HFF-Myc (cell line): ENCODE measurements around the gene FRY.

Experiments used
- DNase-seq: peaks from one replicate; pipeline ENCODE4 v3.0.0-alpha.2; 2011; ENCODE audit warnings: low read depth; ENCODE audit errors: extremely low read depth
- H3K4me3 ChIP-seq: replicated peaks from 2 replicates; pipeline ENCODE4 v1.5.1; 2011; ENCODE audit warnings: low read depth, mild to moderate bottlenecking, control low read depth, low read length
- TF ChIP-seq, protein P1 (sequence below): IDR thresholded peaks from 2 replicates; pipeline ENCODE4 v1.5.1; 2012; ENCODE audit warnings: mild to moderate bottlenecking, low read depth, low read length, control low read depth; ENCODE audit errors: missing control alignments

FRY gene

DNA sequence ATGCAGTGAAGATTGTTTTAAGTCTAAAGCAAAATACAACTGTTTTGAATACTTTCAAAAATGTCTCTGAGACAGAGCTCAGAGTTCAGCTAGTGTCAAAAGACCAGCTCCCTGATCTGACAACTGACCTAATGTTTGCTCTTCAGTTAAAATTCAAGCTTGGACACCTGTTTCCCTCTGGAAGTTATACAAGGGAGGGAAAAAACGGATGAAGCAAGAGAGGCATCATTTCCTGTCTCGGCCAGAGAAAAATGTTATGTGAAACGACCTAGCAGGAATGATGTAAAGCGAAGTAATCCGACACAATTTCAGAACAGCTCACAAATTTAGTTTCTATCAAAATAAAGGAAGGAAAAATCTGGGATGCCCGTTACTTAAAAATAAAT lies 224.1 kb downstream of the FRY start:
- TF ChIP-seq, protein P1, sequence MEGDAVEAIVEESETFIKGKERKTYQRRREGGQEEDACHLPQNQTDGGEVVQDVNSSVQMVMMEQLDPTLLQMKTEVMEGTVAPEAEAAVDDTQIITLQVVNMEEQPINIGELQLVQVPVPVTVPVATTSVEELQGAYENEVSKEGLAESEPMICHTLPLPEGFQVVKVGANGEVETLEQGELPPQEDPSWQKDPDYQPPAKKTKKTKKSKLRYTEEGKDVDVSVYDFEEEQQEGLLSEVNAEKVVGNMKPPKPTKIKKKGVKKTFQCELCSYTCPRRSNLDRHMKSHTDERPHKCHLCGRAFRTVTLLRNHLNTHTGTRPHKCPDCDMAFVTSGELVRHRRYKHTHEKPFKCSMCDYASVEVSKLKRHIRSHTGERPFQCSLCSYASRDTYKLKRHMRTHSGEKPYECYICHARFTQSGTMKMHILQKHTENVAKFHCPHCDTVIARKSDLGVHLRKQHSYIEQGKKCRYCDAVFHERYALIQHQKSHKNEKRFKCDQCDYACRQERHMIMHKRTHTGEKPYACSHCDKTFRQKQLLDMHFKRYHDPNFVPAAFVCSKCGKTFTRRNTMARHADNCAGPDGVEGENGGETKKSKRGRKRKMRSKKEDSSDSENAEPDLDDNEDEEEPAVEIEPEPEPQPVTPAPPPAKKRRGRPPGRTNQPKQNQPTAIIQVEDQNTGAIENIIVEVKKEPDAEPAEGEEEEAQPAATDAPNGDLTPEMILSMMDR: no peak
- H3K4me3 ChIP-seq: no peak overlapping the region
- no peak for DNase-seq

DNA sequence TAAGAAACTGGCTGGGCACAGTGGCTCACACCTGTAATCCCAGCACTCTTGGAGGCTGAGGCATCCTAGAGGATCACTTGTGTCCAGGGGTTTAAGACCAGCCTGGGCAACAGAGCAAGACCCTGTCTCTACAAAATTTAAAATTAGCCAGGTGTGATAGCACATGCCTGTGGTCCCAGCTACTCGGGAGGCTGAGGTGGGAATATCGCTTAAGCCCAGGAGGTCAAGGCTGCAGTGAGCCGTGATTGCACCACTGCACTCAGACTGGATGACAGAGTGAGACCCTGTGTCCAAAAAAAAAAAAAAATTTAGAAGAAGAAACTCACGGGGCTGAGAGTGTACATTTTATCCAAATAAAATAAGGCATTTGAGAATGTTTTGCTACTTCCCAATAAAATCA lies 224.7 kb downstream of the FRY start:
- no peak overlapping the region for H3K4me3 ChIP-seq
- TF ChIP-seq, protein P1: no peak
- DNase-seq: no peak

DNA sequence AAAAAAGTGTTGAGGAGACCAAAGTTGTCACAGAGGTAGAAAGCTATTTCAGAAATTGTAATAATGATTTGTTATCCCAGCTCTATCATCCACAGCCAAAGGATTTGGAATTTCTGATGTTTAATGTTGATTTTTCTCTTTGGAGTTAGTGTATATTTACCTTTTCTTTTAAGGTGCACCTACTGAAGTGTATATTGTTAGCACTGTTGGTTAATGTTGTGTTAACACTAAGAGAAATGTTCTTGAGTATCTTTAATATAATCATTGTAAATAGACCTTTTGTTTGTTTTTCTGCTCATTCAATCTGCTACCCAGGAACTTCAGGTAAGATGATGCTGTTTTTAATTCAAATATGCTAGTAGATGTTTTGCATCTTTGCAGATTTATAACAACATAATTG lies 226.1 kb downstream of the FRY start:
- no peak for DNase-seq
- TF ChIP-seq, protein P1: no peak

DNA sequence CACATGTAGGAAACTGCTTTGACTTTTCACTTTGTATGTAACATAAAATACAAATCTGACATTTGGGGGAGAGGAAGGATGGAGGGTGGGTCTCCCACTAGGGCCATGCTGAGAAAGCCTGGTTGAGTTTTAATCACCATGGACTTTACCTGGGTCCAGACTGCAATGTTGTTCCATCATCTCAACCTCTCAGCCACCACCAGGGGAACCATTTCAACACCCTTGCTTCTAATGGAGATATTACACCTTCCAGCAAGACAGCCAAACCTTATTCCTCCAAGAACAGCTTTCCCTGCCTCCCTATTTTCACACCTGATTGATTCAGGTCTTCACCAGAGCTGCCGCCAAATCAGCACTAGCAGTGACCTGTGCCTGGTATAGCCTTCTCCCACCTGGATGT lies 227.5 kb downstream of the FRY start:
- no peak for DNase-seq
- TF ChIP-seq, protein P1: peak; percentile 10

More for the DNA sequence above, 226.1 kb downstream of the FRY start:
- H3K4me3 ChIP-seq: no peak overlapping the region

DNA sequence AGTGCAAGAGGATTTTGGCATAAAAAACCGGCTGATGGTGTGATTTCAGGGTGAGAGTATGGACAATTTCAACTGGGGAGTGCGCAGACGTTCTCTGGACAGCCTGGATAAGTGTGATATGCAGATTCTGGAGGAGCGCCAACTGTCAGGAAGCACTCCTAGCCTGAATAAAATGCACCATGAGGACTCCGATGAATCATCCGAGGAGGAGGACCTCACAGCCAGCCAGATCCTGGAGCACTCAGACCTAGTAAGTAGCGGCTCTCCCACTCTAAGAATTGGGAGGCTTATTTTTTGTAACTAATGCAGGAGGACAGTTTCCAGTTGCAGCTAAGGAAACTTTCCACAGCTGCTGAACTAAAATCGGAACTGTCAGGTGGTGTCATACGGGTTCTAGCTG lies 230.0 kb downstream of the FRY start:
- TF ChIP-seq, protein P1: no peak
- no peak overlapping the region for H3K4me3 ChIP-seq
- peak; percentile 63 for DNase-seq

More for the DNA sequence above, 227.5 kb downstream of the FRY start:
- H3K4me3 ChIP-seq: no peak overlapping the region

DNA sequence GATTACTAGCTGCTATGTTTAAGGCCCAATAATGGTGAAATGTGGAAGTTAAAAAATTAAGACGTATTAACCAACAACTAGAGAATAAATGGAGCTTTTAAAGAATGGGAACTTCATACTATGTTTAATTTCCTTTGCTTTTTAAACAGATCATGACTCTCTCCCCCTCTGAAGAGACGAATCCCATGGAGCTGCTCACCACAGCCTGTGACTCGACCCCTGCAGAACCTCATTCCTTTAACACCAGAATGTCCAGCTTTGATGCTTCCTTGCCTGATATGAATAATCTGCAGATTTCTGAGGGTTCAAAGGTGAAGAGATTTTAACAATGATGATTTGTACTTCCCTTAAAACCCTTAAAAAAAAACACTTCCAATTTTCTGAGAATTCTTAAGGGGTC lies 230.6 kb downstream of the FRY start:
- no peak overlapping the region for H3K4me3 ChIP-seq
- DNase-seq: no peak
- TF ChIP-seq, protein P1: no peak

DNA sequence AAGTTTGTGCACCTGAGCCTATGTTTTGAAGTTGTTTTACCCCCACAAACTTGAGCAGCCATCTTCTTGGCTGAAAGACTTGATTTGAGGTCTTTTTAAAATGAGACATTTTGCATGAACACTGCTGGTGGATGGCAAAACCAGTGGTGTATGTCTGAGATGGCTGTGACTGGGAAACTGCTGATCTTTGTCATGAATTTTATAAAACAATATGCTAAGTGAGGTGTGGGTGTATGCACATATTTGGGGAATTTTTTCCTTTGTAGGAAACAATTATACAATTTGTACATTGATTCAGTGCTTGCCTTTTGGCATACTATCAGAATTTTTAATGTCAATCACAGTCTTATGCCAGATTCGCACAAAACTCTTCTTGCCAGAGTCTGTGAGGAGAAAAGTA lies 231.0 kb downstream of the FRY start:
- DNase-seq: no peak
- H3K4me3 ChIP-seq: no peak overlapping the region
- TF ChIP-seq, protein P1: no peak
